Breast epithelium (tissue), 3 donors: ENCODE measurements around the gene CERT1.

Experiments
- CTCF ChIP-seq, 3 donors: fragments of 450-650 bp; IDR thresholded peaks; one replicate each; pipeline ENCODE4 v1.5.1; 2016 to 2017; ENCODE audit warnings: antibody characterized with exemption in 3 of 3, mild to moderate bottlenecking in 3 of 3, moderate library complexity in 3 of 3
- POLR2A ChIP-seq: fragments of 450-650 bp; IDR thresholded peaks from one replicate; pipeline ENCODE4 v1.6.1; 2016; ENCODE audit warnings: antibody characterized with exemption, mild to moderate bottlenecking, moderate library complexity

GRCh38 chr5:75534734-75535133, 23.3 kb upstream of the CERT1 start:
- no peak for TF ChIP-seq CTCF (IDR thresholded peaks at IDR 0.05)
- TF ChIP-seq POLR2A: no peak
